ENCODE measurements around the gene FGD3.

FGD3 gene

GRCh38 chr9:92954886-92955285, 7.6 kb downstream of the FGD3 start:
- no peak for DNase-seq (ENCODE audit: low read depth in 2 of 2)

- DNase-seq (ENCODE audit: low read depth in 2 of 2) = no peak
Measured at GRCh38 chr9:92960561-92961290, 13.4 kb downstream of the FGD3 start.

DNA sequence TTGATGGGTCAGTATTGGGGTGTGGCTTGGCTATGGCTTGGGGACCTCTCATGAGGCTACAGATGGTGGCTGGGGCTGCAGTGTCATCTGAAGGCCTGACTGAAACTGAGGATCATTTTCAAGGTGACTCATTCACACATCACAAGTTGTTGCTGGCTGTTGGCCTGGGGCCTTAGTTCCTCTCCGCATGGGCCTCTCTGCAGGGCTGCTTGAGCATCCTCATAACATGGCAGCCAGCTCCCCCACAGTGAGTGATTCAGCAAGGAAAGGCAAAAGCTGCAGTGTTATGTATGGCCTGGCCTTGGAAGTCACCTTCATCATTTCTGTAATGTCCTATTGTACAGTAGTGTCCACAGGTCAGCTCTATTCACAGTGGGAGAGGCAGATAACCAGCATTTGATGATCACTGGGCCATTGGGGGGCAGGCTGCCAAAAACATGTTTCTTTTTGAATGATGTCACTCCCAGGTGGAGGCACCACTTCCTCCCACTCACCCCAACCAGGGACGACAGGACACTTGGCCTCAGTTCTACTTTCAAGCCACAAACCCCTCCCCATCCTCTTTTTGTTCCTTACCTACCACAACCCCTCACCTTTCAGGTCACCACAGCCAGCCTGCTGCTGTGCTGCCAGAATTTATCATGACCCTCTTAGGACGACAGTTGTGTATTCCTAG, 14.4 kb downstream of the FGD3 start:
- no peak for DNase-seq (ENCODE audit: low read depth in 2 of 2)

GRCh38 chr9:92962303-92962649, 15.0 kb downstream of the FGD3 start:
- DNase-seq (ENCODE audit: low read depth in 2 of 2) = no peak

DNA sequence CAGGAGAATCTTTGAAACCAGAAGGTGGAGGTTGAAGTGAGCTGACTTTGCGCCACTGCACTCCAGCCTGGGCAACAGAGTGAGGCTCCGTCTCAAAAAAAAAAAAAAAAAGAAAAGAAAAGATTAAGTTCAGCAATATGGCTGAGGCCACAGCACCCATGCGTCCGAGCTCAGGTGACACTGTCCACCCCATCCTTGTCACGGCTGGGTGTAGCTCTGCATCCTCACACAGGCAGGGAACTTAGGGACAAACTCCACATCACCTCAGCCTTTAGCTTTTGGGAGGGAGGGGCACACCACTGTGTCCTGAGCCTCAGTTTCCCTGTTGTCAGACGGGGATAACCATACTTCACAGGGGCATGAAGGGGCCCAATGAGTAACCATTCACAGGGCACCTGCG, 15.5 kb downstream of the FGD3 start:
- no peak for DNase-seq (ENCODE audit: low read depth in 2 of 2)

DNA sequence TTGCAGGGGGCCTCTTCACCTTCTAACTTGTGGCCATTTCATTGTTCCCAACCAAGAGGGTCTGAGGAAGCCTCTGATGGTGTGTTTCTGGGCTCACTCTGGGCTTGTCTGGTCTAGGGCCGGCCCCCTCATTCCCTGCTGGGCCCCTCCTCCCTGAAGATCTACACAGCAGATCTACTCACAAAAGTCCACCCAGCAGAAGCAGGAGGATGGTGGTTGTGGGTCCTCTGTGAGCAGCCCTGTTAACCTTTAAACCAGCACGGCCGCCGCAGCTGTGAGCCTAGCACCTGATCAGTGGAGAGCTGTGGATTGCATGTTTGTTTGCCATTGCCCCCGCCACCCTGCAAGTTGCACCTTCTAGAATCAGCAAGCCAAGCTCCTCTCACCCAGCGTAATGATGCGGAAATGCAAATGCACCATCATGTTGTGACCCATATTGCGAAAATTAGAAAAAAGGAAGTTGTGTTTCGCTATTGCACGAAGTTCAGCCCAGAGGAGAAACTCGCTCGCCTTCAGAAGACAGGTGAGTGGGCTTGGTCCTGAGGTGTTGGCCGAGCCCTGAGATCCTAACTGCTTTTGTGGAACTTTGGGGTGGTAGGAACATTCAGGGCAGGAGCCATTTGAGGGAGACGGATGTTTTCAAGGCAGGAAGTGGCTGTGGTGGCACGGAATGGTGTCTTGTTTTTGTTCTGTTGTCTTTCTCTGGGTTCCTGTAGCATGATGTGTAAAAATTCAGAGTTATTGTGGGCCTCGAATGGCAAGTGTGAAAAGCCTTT, 16.7 kb downstream of the FGD3 start:
- DNase-seq (ENCODE audit: low read depth in 2 of 2) = peak; percentile 13 to 29

GRCh38 chr9:92964607-92965060, 17.3 kb downstream of the FGD3 start:
- DNase-seq (ENCODE audit: low read depth in 2 of 2) = no peak

GRCh38 chr9:92965061-92965758, 17.9 kb downstream of the FGD3 start:
- DNase-seq (ENCODE audit: low read depth in 2 of 2) = no peak

- no peak for DNase-seq (ENCODE audit: low read depth in 2 of 2)
Measured at GRCh38 chr9:92965759-92966517, 18.6 kb downstream of the FGD3 start.

GRCh38 chr9:92966518-92966800, 19.1 kb downstream of the FGD3 start:
- DNase-seq (ENCODE audit: low read depth in 2 of 2) = no peak

GRCh38 chr9:92968081-92968480, 20.8 kb downstream of the FGD3 start:
- DNase-seq (ENCODE audit: low read depth in 2 of 2) = no peak

- no peak for DNase-seq (ENCODE audit: low read depth in 2 of 2)
Measured at GRCh38 chr9:92969516-92970466, 22.5 kb downstream of the FGD3 start.

GRCh38 chr9:92970467-92970923, 23.2 kb downstream of the FGD3 start:
- DNase-seq (ENCODE audit: low read depth in 2 of 2) = no peak

GRCh38 chr9:92971121-92971520, 23.8 kb downstream of the FGD3 start:
- DNase-seq (ENCODE audit: low read depth in 2 of 2) = no peak

- no peak for DNase-seq (ENCODE audit: low read depth in 2 of 2)
Measured at GRCh38 chr9:92971776-92972175, 24.5 kb downstream of the FGD3 start.

DNA sequence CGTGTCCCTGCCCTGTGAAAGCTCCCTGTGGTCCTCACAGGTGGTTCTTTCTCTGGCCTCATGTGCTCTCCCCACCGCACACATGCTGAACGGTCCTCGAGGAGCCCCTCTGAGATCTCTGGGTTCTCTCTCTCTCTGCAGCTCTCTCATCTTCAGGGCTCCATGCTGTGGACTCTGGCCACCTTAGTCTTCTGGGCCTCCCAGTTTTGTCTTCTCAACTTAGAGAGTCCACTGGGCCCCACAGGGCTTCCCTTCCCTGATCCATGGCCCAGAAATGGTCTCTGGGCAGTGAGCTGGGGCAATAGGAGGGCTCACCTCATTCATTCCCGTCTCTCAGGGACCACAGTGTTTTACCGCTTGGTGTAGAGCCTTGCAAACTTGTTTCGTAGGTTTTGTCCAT, 26.4 kb downstream of the FGD3 start:
- no peak for DNase-seq (ENCODE audit: low read depth in 2 of 2)

GRCh38 chr9:92974161-92974661, 26.9 kb downstream of the FGD3 start:
- DNase-seq (ENCODE audit: low read depth in 2 of 2) = no peak

GRCh38 chr9:92974761-92975755, 27.7 kb downstream of the FGD3 start:
- no peak for DNase-seq (ENCODE audit: low read depth in 2 of 2)

DNA sequence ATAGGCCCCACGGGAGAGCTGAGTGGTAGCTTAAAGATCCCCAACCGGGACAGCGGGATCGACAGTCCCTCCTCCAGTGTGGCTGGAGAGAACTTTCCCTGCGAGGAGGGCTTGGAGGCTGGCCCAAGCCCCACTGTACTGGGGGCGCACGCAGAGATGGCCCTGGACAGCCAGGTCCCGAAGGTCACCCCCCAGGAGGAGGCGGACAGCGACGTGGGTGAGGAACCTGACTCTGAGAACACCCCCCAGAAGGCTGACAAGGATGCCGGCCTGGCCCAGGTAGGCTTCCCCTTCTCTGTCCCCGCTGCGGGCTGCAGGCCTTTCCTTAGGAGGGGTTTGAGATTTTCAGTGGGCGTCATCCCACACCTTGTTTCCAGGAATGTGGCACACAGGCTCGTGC, 29.1 kb downstream of the FGD3 start:
- no peak for DNase-seq (ENCODE audit: low read depth in 2 of 2)
